DMS79 treated with DMSO at 0.1 percent for 48 hours (cell line): ENCODE data around the gene MCC.
A peak's percentile ranks its signal among the peaks of the same experiment; 100 is the strongest.

Experiments
- DNase-seq: peaks from one replicate; lab custom pipeline; 2025; lab: John Stamatoyannopoulos, UW

The MCC gene

DNA sequence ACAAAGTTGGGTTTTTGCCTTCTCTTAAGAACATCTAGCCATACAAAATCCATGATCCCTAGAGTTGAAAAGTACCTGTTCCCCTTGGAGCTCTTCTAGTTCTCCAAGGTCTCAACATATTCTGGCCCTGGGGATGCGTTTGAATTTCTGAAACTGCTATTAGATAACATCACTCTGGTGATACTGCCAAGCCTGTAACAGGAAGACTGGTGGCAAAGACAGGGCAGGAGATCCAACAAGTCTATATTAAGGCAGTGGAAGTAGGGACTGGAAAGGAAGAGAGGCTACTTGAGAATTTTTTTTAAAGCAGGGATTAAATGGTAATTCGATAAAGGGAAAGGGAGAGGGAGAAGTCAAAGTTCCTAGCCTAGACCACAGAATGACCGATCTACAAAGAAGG is 264.9 kb downstream of the MCC start:
- no peak for DNase-seq

DNA sequence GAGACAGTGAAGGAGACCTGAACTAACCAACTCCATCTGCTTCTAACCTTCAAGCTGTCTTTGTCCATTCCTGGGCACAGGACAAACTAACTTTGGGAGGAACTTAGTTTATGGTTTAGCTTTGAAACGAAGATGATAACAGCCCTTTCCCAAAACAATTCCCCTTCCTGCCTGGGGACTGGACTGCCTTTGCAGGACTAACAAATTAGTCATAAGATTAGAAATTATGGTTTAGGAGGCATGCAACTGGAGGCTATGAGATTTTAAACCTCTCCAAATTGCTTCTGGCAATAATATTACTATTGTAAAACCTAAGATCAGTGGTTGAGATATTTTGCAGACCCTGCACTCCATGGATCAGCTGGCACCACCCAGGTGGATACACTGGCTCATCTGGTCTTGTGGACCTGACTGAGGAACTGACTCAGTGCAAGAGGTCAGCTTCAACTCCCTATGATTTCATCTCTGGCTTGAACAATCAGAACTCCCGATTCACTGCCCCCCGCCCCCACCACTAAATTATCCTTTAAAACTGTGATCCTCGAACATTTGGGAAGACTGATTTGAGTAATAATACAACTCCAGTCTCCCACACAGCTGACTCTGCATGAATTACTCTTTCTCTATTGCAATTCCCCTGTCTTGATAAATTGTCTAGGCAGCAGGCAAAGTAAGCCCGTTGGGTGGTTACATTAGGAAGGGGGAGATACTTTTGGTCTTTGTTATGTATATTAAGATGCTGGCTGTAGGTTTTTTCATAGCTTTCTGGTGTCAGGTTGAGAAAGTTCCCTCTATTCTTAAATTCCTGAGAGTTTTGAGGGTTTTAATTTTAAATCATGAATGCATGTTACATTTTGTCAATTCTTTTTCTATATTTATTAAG is 266.7 kb downstream of the MCC start:
- DNase-seq = no peak

DNA sequence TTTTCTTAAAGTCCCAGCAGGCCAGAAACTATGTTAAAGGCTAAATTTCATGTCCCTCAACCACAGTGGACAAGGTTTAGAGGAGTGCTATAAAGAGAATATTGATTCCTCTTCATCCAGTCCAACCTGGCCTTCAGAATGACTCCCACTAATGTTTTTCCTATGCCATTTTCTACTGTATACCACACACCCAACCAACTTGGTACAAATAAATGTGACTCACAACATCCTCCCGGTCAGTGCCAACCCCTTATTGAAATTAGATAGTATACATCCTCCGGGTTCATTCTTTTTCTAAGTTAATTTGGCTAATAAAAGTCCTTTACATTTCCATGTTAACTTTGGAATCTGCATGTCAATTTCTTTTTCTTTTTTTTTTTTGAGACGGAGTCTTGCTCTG is 268.6 kb downstream of the MCC start:
- DNase-seq = no peak

DNA sequence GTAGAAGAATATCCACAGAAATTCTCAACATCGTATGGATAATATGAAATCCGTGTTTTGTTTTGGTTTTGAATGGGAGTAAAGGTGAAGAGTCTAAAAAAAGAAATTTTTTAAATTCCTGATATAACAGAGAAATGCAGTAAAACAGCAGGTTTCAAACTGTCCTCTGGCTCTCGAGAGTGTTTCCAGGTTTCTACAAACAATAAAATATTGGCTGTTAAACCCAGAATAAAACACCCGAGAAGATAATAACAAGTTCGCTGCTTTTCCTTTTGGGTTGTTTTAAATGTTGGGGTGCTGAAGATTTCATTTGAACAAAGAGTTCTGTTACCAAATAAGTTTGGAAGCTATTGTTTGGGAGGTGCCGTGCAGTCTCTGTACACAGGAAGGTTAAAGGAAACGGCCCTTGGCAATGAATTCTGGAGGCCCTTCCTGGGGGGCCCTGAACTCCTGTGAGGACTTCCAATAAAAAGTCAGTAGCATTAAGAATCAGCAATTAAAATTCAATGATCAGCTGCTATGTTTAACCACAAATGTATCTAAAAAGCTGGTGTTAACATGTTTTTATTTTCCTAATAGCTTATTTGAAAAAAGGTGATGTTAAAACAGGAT is 269.2 kb downstream of the MCC start:
- DNase-seq = no peak

DNA sequence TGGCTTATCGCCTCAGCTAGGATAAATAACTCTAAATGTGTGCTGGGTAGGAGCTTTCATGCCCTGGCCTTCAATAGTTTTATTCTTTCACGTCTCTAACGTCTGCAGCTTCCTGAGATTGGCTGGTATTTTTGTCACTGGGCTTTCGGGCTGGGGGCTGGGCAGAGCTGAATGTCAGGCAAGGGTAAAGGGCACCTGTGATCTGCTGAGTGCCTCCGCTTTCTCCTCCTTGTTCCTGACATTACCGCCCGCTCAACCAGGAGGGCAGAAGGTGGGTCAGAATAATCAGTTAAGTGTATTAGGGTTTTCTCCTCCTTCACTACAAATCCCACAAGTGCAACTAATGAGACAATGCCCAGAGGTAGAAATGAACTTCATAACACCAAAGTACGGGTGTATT is 270.1 kb downstream of the MCC start:
- DNase-seq = no peak

DNA sequence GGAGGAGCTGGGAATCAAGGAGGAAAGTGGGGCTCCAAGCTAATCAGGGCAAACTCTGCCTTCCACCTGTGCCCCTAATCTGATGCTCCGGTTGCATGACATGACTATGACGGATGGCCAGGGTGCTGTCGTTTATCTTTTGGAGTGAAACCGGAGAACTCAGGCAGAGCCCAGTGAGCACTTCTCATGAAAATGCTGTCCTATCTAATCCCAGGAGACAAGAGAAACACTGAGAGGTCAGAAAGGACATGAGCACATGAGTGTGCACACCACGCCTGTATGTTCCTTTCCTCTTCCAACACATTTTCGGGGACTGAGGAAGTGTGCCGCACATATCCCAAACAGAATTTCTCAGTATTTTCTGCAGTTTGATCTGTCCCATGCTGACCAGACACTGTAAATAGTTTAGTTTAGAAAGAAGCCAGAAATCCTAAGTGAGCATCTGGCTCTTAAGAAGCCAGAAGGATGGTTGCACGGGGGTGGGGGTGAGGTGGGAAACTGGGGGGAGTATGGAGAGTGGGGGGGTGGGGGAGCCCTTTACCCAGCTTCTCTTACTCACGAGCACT is 270.6 kb downstream of the MCC start:
- DNase-seq = no peak

DNA sequence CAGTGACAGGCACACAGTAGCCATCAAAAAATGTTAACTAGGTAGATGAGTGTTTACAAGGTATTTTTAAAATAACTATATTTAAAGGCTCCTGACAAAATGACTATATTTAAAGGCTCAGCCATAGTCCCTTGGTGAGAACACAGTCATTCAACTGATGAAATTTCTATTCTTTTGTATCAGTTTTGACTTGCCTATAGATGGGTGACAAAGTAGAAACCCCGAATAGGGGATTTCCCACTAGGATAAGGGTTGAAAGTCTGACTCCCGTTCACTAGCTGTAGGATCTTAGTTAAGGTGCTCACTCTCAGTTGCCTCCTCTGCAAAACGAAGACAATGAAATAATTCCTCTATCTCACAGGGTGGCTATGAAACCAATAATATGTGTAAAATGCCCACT is 271.7 kb downstream of the MCC start:
- no peak for DNase-seq

DNA sequence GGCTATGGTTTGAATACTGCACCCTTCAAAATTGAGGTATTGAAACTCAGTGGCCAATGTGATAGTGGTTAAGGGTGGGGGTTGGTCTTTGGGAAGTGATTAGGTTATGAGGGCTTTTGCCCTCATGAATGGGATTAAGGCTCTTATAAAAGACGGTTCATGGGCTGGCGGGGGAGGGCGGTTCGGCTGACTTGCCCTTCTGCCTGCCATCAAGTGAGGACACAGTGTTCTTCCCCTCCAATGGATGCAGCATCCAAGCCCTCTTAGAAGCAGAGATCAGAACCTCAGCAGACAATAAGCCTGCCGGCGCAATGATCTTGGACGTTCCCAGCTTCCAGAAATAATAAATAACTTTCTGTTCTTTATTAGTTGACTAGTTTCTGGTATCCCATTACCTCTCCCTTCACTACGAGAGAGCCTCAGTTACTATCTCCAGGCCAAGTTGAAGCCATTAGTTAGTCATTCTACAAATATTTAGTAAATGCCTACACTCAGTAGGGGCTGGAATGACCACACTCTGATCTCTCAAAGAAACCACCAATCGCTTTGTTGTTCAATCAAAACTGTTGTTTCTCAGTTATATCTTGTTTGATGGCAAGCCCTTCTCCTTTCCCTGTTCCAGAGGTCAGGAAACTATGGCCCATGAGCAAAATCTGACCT is 272.7 kb downstream of the MCC start:
- DNase-seq = no peak

DNA sequence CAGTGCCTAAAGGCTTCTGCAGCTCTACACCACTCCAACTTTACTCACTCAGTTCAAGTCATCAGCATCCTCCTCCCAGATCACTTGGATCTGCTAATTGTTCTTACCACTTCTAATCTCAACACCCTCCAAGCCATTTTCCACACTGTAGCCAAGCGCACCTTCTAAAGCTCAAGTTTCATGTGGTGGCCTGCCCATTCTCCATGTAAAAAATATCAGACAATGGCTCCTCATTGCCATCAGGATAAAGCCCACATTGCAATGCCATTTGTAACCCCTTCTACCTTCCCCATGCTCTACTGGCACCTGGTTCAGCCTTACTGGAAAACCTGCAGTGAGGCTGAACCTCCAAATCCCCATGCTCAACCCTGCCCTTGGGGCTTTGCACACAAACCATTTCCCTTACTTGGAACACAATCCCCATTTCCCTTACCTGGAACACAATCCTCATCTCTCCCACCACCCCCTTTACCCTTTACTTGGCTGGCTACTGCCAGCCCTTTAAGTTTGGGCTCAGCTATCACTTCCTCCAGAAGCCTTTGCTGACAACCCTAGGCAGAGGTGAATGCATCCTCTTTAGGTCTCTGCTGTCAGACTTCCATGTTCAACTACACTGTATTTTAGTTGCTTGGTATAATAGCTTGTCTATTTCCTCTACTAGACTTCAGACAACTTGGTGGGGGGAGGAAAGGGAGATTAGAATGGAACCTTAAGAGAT is 273.5 kb downstream of the MCC start:
- DNase-seq = no peak

DNA sequence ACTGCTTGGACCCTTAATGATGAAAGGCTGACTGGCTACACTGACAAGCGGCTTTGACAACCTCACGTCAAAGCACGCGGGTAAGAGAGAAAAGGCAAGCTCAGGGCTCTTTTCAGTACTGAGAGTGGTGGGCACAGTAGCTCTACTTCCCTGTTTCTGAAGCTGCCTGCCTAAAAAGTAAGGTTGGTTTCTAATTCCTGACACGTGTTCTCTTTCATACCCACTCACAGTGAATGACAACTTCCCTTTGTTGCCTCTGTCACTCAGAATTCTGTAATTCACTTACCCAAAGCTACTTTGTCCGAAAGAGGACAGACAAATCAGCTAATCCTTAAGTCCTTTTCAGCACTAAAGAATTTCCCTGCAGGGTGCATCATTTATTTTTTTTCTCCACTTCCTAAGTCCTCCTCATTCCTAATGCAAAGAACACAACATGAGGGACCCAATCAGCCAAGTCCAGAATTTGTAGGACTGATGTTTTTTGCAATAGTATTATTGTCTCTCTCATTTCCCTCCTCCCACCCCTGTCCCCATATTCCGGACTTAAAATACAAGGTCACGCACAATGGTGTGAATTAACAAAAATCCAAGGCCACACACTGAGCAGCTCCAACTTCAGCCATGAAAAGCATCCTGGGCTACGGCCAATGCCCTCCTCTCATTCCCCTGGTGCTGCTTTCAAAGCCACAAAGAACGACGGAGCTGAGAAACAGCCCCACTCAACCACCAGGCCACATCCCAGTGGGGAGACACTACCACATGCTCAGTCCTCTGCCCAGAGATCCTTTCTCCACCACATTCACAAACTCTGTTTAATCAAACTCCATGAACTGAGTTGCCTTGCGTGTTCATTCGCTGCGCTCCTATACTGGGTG is 274.5 kb downstream of the MCC start:
- no peak for DNase-seq

DNA sequence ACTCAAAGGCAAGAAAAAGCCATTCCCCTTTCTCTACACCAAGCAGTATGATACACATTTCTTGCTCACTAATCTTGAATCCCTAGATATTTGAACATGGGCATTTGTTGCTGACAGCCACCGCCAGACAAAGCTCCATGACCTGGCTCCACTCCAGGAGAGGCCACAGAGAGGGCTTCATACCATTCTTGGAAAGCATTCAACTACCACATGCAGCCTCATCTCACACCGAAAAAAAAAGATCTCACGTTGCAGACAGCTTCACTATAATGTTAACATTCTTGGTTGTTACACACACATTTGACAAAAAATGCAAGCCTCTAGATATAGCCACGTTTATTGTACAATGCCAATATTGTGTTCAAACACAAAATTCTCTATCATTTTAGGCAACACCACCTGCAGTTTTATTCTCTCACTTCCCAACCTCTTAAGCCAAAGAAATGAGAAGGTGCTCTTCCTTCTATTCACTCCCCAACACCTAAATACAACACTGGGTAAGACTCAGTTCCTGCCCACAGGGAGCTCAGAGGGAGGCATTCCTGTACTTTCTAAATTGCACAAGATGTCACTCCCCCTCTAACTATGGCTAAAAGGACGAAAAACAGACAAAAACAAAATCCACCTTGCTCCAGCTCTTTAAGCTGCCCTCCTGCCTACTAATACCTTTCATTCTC is 275.9 kb downstream of the MCC start:
- peak; percentile 63 for DNase-seq

DNA sequence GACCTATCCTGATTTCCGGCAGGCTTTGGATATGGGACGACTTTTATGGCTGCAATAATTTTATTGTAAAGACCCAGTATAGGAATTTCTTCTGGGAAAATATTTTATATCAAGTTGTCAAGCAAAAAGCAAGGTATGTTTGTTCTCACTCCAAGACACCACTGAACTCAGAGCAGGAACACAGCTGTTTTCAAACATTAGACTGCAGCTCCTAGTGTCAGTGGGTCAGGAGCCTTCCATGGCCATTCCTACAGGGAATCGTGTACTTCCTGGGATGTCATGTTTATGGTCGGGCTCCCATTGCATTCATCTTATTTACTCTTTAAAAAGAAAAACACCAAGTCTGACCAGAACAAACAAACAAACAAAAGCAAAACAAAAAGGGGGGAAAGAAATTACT is 278.8 kb downstream of the MCC start:
- no peak for DNase-seq

DNA sequence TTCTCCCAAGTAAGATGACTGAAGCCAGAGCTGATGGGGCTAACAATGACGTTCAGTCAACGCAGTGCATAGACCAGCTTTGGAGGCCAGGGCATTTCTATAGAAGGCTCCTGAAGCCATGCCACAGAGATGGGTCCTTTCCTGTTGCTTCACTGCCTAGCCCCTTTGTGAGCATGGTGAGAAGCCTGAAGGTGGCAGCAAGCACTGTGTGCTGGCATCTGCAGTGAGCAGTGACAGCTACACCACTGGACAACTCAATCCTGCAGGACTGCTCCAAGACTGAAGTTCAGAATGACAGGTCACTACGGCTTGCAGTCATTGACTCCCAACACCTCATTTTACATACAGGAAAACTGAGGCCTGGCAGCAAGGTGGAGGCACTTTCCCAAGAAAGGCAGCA is 282.4 kb downstream of the MCC start:
- no peak for DNase-seq

DNA sequence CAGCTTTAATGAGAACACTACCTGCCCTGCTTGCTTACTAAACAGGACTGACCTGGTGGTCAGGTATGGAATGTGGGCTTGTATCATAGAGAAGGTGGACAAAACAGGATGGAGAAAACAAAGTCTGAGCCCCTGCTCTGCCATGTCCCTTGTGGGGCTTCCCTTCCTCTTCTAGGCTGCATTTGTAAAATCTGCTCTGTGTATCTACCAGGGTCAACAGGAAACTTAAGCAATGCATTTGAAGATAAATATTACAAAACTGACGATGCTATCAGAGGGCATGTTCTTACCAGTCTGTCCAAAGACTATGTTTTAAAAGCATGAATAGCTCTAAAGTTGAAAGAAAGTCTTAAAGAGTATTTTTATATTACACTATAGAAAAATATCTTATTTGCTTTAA is 282.9 kb downstream of the MCC start:
- no peak for DNase-seq

DNA sequence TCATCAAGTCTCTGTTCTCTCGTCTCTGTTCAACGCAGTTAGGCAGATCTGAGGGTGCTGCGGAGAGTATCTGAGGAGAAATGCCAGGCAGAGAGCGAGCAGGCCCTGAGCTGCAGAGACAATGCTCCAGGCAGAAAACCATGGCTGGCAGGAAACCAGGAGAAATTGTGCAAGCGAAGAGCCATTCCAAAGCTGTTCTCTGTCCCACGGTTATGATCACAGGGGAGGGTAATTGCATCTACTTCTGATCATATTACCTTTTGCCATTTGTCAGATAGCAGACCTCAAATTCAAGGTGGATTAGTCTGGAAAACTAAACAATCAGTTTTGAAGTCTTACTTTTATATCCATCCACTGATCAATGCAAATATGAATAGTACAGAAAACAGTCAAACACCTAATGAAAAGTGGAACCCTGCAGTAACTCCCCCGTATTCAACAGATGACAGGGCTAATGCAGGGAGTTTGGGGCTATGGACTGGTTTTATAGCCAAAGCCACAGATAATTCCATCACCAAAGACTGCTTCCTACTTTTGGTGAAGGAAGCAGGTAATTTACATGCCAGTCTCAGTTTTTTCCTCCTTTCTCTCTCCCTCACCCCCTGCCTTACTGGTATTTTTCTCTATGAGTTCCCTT is 283.6 kb downstream of the MCC start:
- no peak for DNase-seq

DNA sequence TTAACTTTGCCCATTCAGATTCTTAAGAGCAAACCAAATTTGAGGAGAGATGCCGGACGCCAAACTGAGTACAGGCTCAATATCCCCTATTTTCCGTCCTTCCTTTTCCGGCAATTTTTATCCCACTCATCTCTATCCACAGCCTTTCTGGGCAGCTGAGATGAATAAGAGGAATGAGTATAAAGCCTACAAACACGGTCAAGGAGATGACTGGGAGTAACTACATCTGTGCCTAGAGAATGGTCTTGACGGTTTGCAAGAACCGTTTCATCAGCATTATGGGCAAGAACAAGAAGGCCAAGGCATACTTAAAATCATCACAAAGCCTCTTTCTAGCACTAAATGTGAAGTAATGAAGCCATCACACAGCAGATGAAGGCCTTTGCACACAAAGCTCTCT is 284.3 kb downstream of the MCC start:
- DNase-seq = no peak

DNA sequence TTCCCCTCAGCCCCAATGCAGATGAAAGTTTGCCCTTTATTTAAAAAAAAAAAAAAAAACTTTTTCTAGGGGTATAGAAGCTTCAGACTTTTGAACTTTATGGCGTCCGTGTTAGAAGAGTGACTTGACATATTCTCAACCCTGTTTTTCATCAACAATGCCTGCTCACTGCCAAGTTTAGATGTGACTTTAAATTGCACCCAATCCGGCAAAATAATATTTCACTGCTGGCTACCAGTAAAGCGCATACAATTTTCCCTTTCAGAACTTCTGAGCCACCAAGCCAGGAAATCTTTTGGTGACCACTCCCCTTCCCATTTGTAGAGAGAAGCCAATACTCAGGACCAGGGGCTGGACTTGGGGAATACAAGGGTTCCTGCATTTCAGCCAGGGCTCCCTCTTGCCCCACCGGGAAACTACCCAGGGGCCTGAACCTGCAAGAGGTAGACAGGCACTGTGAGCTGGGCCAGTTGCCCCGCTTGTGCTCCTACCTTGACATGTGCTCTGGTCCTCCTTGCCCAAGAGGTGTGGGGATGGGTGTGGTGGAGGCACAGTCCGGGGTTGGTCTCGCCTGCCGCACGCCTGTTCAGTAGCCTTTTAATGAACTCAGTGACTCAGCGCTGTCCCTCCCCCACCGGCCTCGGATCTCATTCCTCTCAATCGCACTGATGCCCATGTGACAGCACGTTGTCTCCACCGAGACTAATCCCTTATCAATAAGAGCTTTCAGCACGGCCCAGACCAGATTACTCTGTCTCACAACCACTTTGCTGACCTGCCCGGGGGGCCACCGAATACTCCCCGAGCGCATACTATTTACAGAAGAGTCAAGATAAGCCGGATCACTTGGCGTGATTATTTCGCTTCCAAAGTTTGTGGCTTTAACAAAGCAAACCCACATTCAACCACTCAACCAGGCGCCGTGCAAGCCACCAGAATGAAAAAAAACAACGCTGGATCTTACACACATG is 285.2 kb downstream of the MCC start:
- no peak for DNase-seq

DNA sequence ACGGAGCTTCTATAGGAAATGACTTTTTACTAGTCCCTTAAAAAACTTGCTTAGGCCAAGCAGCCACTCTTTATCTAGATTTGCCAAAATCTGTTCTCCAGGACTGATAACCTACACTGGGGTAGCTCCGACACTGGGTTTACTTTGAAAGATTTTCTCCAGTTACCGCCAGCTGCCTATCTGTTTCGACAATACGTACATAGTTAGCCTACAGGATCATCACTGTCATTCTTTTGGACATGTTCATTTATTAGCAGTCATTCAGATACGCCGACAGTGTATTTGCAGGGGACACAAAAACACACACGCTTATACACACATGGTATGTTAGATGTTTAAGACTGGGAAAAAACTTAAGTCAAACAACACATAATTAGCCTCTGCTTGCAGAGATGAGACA is 286.0 kb downstream of the MCC start:
- no peak for DNase-seq

DNA sequence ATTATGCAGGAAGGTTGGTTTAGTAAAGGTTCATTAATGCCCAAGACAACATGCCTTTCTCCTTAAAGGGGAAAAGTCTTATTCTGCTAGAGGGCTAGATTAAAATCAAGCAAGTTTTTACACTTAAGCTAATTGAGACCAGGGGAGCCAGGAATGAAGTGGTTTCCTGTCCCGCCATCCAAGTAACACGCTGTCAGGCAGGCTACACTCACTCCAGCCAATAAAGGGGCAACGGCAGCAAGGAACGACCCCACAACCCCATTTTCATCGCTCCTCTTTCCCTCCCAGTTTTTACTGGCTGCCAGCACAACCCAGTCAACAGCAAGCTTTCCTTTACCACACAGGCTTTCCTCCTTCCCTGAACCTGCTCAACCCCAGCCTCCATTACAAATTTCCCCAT is 286.5 kb downstream of the MCC start:
- DNase-seq = no peak
